B cell (primary cell): ENCODE results near the gene PDZD2.

Experiments
- CTCF ChIP-seq: fragments of 200-600 bp; IDR thresholded peaks from one replicate; pipeline ENCODE4 v1.8.0; 2022; ENCODE audit warnings: antibody characterized with exemption, mild to moderate bottlenecking
- EZH2 ChIP-seq: IDR thresholded peaks from 2 replicates; pipeline ENCODE4 v1.6.1; 2012; ENCODE audit warnings: borderline replicate concordance, low read depth, mild to moderate bottlenecking, moderate library complexity, low read length; ENCODE audit not compliant: insufficient read depth, poor library complexity, severe bottlenecking

GRCh38 chr5:32074401-32074800 lies 435.5 kb downstream of the PDZD2 start:
- no peak for TF ChIP-seq CTCF
- no peak for TF ChIP-seq EZH2
